Lower leg skin (tissue), 4 donors: Measurements from ENCODE around the gene DPYD. TPM values are rescaled to one million over a fixed set of nuclear protein-coding genes. Genes with fewer than 3 reads are reported as not detected.

ENCODE experiments used
- DNase-seq, 2 donors: peaks; one replicate each; pipeline ENCODE4 v3.0.0-alpha.2; 2019; ENCODE audit warnings: low spot score in 2 of 2
- H3K4me3 ChIP-seq: fragments of 200-600 bp; sonication (generic); 2 replicates; pipeline ENCODE4 v1.5.1; 2017; ENCODE audit warnings: mild to moderate bottlenecking, low read depth; ENCODE audit not compliant: poor library complexity, severe bottlenecking
- POLR2A ChIP-seq, 2 donors: fragments of 450-650 bp; IDR thresholded peaks; one replicate each; pipeline ENCODE4 v1.6.1; 2016 to 2017; ENCODE audit warnings: antibody characterized with exemption in 2 of 2, mild to moderate bottlenecking in 1 of 2, moderate library complexity in 1 of 2
- WGBS, 2 donors: methylation state at CpG; one replicate each; pipeline ENCODE4 v1.1.5; 2018; 5-methylcytosine and 5-hydroxymethylcytosine counted together
- intact Hi-C: fragments of 100-400 bp; cut with DNase I; formaldehyde crosslinking; loops from one replicate; pipeline ENCODE4 v1.15.0; 2023; ENCODE audit warnings: low total_unique reads
- total RNA-seq, 4 donors: library from RNA; depleted of rRNA; stranded (reverse); fragments of >200 nt; gene quantifications; one replicate each; pipeline ENCODE4 v1.1.0, GENCODE V29; 2016
- TF ChIP-seq, protein P1 (sequence below), 3 donors: fragments of 450-650 bp; IDR thresholded peaks; one replicate each; pipeline ENCODE4 v1.5.1; 2016; ENCODE audit warnings: antibody characterized with exemption in 3 of 3, mild to moderate bottlenecking in 3 of 3, moderate library complexity in 2 of 3

DPYD gene
- total RNA-seq, 4 donors from 2014 or later: 10.6 to 16.1 (median 14.6) TPM

- TF ChIP-seq, protein P1, sequence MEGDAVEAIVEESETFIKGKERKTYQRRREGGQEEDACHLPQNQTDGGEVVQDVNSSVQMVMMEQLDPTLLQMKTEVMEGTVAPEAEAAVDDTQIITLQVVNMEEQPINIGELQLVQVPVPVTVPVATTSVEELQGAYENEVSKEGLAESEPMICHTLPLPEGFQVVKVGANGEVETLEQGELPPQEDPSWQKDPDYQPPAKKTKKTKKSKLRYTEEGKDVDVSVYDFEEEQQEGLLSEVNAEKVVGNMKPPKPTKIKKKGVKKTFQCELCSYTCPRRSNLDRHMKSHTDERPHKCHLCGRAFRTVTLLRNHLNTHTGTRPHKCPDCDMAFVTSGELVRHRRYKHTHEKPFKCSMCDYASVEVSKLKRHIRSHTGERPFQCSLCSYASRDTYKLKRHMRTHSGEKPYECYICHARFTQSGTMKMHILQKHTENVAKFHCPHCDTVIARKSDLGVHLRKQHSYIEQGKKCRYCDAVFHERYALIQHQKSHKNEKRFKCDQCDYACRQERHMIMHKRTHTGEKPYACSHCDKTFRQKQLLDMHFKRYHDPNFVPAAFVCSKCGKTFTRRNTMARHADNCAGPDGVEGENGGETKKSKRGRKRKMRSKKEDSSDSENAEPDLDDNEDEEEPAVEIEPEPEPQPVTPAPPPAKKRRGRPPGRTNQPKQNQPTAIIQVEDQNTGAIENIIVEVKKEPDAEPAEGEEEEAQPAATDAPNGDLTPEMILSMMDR (IDR thresholded peaks at IDR 0.05): no peak
- no peak for TF ChIP-seq POLR2A (IDR thresholded peaks at IDR 0.05)
- intact Hi-C loops: no loop called here
- 91 to 94% methylated on average over 4 of the region's 4 CpGs for WGBS, 2 donors
Observed at GRCh38 chr1:97334454-97334853, 586.4 kb downstream of the DPYD start.

DNA sequence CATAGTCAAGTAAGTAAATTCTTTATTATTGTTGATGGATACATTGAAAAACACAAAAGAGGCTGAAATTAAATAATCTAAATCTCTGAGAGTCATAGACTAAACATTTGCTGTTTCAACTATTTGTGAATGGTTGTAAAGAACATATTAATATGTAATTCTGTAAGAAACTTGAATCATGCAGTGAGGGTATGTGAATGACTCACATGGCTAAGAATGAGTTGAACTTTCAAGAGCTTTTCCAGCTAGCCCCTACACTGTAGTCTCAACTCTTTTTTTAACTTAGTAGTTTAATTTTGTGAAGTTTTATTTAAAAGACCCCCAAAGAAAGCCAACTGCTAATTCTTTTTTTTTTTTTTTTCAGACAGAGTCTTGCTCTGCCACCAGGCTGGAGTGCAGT, 588.1 kb downstream of the DPYD start:
- no peak for DNase-seq
- intact Hi-C loops: no loop called here
- H3K4me3 ChIP-seq: no peak overlapping the region
- TF ChIP-seq POLR2A (IDR thresholded peaks at IDR 0.05): no peak
- TF ChIP-seq, protein P1 (IDR thresholded peaks at IDR 0.05): no peak

More at GRCh38 chr1:97334454-97334853, 586.4 kb downstream of the DPYD start:
- no peak for DNase-seq
- no peak overlapping the region for H3K4me3 ChIP-seq

DNA sequence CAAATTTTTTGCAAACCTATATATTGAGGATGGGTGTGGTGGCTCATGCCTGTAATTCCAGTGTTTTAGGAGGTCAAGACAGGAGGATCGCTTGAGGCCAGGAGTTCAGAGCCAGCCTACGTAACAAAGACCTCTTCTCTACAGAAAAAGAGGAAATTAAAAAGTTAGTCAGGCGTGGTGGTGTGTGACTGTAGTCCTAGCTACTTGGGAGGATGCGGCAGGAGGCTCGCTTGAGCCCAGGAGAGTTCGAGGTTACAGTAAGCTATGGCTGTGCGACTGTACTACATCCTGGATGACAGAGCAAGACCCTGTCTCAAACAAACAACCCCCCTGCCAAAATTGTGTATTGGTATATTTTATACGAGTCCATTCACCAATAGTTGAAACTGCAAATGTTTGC, 589.7 kb downstream of the DPYD start:
- no peak for DNase-seq
- WGBS, 2 donors: 91% methylated on average over 8 of the region's 8 CpGs
- no peak for TF ChIP-seq POLR2A (IDR thresholded peaks at IDR 0.05)
- intact Hi-C loops: no loop called here
- no peak overlapping the region for H3K4me3 ChIP-seq

- no peak overlapping the region for H3K4me3 ChIP-seq
- TF ChIP-seq, protein P1 (IDR thresholded peaks at IDR 0.05): no peak
- no peak for TF ChIP-seq POLR2A (IDR thresholded peaks at IDR 0.05)
- WGBS, 2 donors: 72 to 77% methylated on average over 4 of the region's 4 CpGs
- intact Hi-C loops: no loop called here
- no peak for DNase-seq
Observed at GRCh38 chr1:97314685-97315084, 606.1 kb downstream of the DPYD start.

DNA sequence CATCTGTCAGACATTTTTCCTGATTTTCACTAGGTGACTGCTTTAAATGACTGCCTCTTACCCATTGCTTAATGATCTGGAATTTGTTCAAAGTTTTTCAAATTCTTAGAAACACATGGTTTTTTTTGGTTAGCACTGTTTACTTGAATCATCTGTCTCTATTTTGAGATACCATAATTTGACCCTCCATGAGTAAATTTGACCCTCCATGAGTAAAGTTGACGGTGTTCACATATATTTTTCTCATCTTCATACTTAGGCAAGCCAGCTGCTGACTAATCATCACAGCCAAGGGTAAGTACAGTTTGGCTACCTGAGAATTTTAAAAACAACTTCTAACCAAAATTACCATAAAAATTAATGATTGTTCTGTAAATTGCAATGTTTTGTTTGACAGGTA, 612.7 kb downstream of the DPYD start:
- no peak for DNase-seq
- WGBS, 2 donors: 89 to 93% methylated on average over 1 of the region's 1 CpG
- H3K4me3 ChIP-seq: no peak overlapping the region
- no peak for TF ChIP-seq POLR2A (IDR thresholded peaks at IDR 0.05)
- TF ChIP-seq, protein P1 (IDR thresholded peaks at IDR 0.05): no peak
- intact Hi-C loops: no loop called here

DNA sequence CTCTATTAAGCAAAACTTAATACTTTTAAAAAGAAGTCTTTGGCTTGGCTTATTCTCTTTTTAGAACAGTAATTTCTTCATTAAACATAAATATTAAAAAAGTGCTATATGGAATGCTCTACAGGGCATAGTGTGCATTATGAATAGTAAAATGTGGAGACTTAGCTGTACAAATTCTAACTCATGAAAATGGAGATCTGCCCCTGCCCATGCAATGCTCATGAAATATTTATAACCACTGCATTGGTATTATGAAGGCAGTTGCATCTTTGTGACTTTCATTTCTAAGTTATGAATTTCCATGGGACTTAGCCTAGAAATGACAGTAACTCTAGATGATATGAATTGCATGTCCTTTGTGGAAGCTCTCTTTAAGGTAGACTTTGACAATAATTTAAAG, 613.3 kb downstream of the DPYD start:
- TF ChIP-seq, protein P1 (IDR thresholded peaks at IDR 0.05): no peak
- TF ChIP-seq POLR2A (IDR thresholded peaks at IDR 0.05): no peak
- intact Hi-C loops: no loop called here
- no peak for DNase-seq
- H3K4me3 ChIP-seq: no peak overlapping the region
